B cell (primary cell): ENCODE measurements around the gene GRIN2D. TPM values are rescaled to one million over a fixed set of nuclear protein-coding genes. Genes with fewer than 3 reads are reported as not detected.

ENCODE experiments used
- ATAC-seq: fragments of 200-7000 bp; cut with Tn5 transposase; one replicate; pipeline ENCODE4 v1.10.0; 2021; ENCODE audit warnings: low read depth, mild to moderate bottlenecking, moderate number of reproducible peaks, moderate library complexity
- CTCF ChIA-PET: fragments of 350-600 bp; sonication (Branson Sonifier 250); formaldehyde crosslinking; loops from one replicate; lab custom pipeline; 2021; ENCODE audit warnings: antibody characterized with exemption, inconsistent platforms; lab: Charles Lee
- POLR2A ChIA-PET: fragments of 350-600 bp; sonication (Branson Sonifier 250); formaldehyde crosslinking; loops from one replicate; lab custom pipeline; 2021; ENCODE audit warnings: antibody characterized with exemption; lab: Charles Lee
- DNase-seq: peaks from one replicate; pipeline ENCODE4 v3.0.0; 2013
- H2AFZ ChIP-seq: 2 replicates; pipeline ENCODE4 v1.6.1; 2012; ENCODE audit warnings: mild to moderate bottlenecking, low read depth, low read length; ENCODE audit not compliant: insufficient read depth, poor library complexity, severe bottlenecking
- H3K27ac ChIP-seq, 2 donors: 1 replicate in 1 of 2; 2 replicates in 1 of 2; pipeline ENCODE4 v1.5.1; 2012 to 2013; ENCODE audit warnings: low read length in 2 of 2, mild to moderate bottlenecking in 2 of 2, moderate library complexity in 1 of 2
- H3K27me3 ChIP-seq, 4 experiments: fragments of 200-600 bp in 1 of 4; sonication (generic) in 1 of 4; replicated peaks in 1 of 4; 1 replicate in 2 of 4; 2 replicates in 2 of 4; pipeline versions ENCODE4 v1.6.1 to v1.7.0; 2013 to 2016; ENCODE audit warnings: low read length in 3 of 4, mild to moderate bottlenecking in 2 of 4, mixed read lengths in 1 of 4, moderate library complexity in 1 of 4; ENCODE audit not compliant: insufficient read depth in 4 of 4, control insufficient read depth in 3 of 4; ENCODE audit errors: control extremely low read depth in 1 of 4
- H3K36me3 ChIP-seq, 2 experiments: replicated peaks in 1 of 2; 1 replicate in 1 of 2; 2 replicates in 1 of 2; pipeline versions ENCODE4 v1.6.1 to v1.7.1; 2013; ENCODE audit warnings: low read length in 1 of 2; ENCODE audit not compliant: insufficient read depth in 2 of 2, control insufficient read depth in 1 of 2; ENCODE audit errors: control extremely low read depth in 1 of 2, extremely low read depth in 1 of 2
- H3K4me1 ChIP-seq, 2 donors: fragments of 200-600 bp in 1 of 2; sonication (generic) in 1 of 2; 1 replicate in 1 of 2; 2 replicates in 1 of 2; pipeline versions ENCODE4 v1.5.1 to v1.6.1; 2013 to 2017; ENCODE audit warnings: low read length in 2 of 2; ENCODE audit not compliant: control insufficient read depth in 2 of 2, insufficient read depth in 2 of 2
- H3K4me2 ChIP-seq: replicated peaks from 2 replicates; pipeline ENCODE3; 2012; ENCODE audit warnings: mild to moderate bottlenecking, low read depth, low read length; ENCODE audit not compliant: poor library complexity, severe bottlenecking
- H3K4me3 ChIP-seq, 5 experiments: fragments of 200-600 bp in 1 of 5; sonication (generic) in 1 of 5; 1 replicate in 3 of 5; 2 replicates in 2 of 5; pipeline versions ENCODE4 v1.5.1 to v1.7.0; 2011 to 2016; ENCODE audit warnings: low read length in 4 of 5, mild to moderate bottlenecking in 4 of 5, low read depth in 2 of 5, control low read depth in 1 of 5, moderate library complexity in 1 of 5; ENCODE audit not compliant: insufficient read depth in 1 of 5; ENCODE audit errors: control extremely low read depth in 1 of 5, extremely low read depth in 1 of 5
- H3K79me2 ChIP-seq: fragments of 200-600 bp; sonication (generic); one replicate; pipeline ENCODE4 v1.6.0; 2016; ENCODE audit warnings: low read length; ENCODE audit not compliant: control insufficient read depth, insufficient read depth
- H3K9ac ChIP-seq: fragments of 200-600 bp; sonication (generic); 2 replicates; pipeline ENCODE4 v1.6.1; 2017; ENCODE audit warnings: mild to moderate bottlenecking, low read length, moderate library complexity
- H3K9me3 ChIP-seq, 3 donors: one replicate each; pipeline versions ENCODE4 v1.6.1 to v1.7.1; 2013; ENCODE audit warnings: low read length in 2 of 3; ENCODE audit not compliant: control insufficient read depth in 2 of 3, insufficient read depth in 1 of 3; ENCODE audit errors: control extremely low read depth in 1 of 3
- H4K20me1 ChIP-seq: 2 replicates; pipeline ENCODE4 v1.6.0; 2012; ENCODE audit warnings: mild to moderate bottlenecking, low read length; ENCODE audit not compliant: insufficient read depth, control insufficient read depth, poor library complexity, severe bottlenecking
- H3K27ac Mint-ChIP-seq: one replicate; pipeline ENCODE4 v1.8.0; 2021; ENCODE audit warnings: mixed read lengths
- H3K27me3 Mint-ChIP-seq: one replicate; pipeline ENCODE4 v1.8.0; 2021; ENCODE audit warnings: mixed read lengths
- H3K4me1 Mint-ChIP-seq: one replicate; pipeline ENCODE4 v1.8.0; 2021; ENCODE audit warnings: mixed read lengths
- H3K4me3 Mint-ChIP-seq: one replicate; pipeline ENCODE4 v1.8.0; 2021; ENCODE audit warnings: mixed read lengths
- H3K9me3 Mint-ChIP-seq: one replicate; pipeline ENCODE4 v1.8.0; 2022; ENCODE audit warnings: mixed read lengths; ENCODE audit not compliant: insufficient read depth
- CTCF ChIP-seq: fragments of 200-600 bp; IDR thresholded peaks from one replicate; pipeline ENCODE4 v1.8.0; 2022; ENCODE audit warnings: antibody characterized with exemption, mild to moderate bottlenecking
- EZH2 ChIP-seq: IDR thresholded peaks from 2 replicates; pipeline ENCODE4 v1.6.1; 2012; ENCODE audit warnings: borderline replicate concordance, low read depth, mild to moderate bottlenecking, moderate library complexity, low read length; ENCODE audit not compliant: insufficient read depth, poor library complexity, severe bottlenecking
- WGBS: methylation state at CpG from one replicate; pipeline ENCODE4 v1.1.5; 2013; ENCODE audit warnings: missing lambda C conversion rate; ENCODE audit not compliant: insufficient coverage; 5-methylcytosine and 5-hydroxymethylcytosine counted together
- intact Hi-C: fragments of 100-400 bp; cut with micrococcal nuclease; formaldehyde crosslinking; loops from one replicate; pipeline ENCODE4 v1.10.0; 2022
- polyA plus RNA-seq: library from polyadenylated mRNA; depleted of rRNA; stranded (reverse); fragments of >200 nt; gene quantifications from 2 replicates; pipeline ENCODE4 v1.2.3, GENCODE V29; 2012
- total RNA-seq, 2 donors: library from RNA; stranded (reverse); fragments of 120-200 nt in 1 of 2; gene quantifications; 1 replicate in 1 of 2; 2 replicates in 1 of 2; pipeline versions ENCODE4 v1.2.3 to v1.2.4, GENCODE V29; 2013 to 2022

GRIN2D gene
- total and polyA plus RNA-seq, 2 donors (not counting 1 experiment from before 2014, with no cell fraction given), result not detected

GRCh38 chr19:48348737-48349136 is 44.7 kb upstream of the GRIN2D start:
- ATAC-seq (no peak), DNase-seq (no peak)
- TF ChIP-seq CTCF (no peak), EZH2 (no peak)
- Mint-ChIP-seq H3K4me3 (no peak overlapping the region), H3K9me3 (no peaks in the 10 kb centered on the region), H3K4me1 (peaks cover 3% of the 10 kb centered on the region), H3K27me3 (no peaks in the 10 kb centered on the region), H3K27ac (no peak overlapping the region)
- H3K27ac ChIP-seq, result no peak overlapping the region
- H3K4me2 ChIP-seq, result no peak overlapping the region
- peaks cover 4% of the 10 kb centered on the region for H3K79me2 ChIP-seq
- H4K20me1 ChIP-seq, result no peaks in the 10 kb centered on the region
- peaks cover 0 to 5% of the 10 kb centered on the region in 2 donors for H3K4me1 ChIP-seq
- ChIA-PET POLR2A (no interaction called here), CTCF (interaction anchor here (1.0 to 2.8 kb wide), 3 partner anchors 15 to 235 kb away, joined by 3 to 12 read pairs (median 7); no protein-coding TSS in a partner anchor)
- intact Hi-C loops, result no loop called here
- no peaks in the 10 kb centered on the region for H3K27me3 ChIP-seq
- H3K36me3 ChIP-seq, result peaks cover 0 to 3% of the 10 kb centered on the region in 2 experiments
- H2AFZ ChIP-seq, result no peak overlapping the region
- WGBS, result 90% methylated on average over 3 of the region's 7 CpGs
- no peak overlapping the region for H3K9ac ChIP-seq
- no peaks in the 10 kb centered on the region for H3K9me3 ChIP-seq
- H3K4me3 ChIP-seq, result no peak overlapping the region

- POLR2A ChIA-PET, result no interaction called here
These were observed 42.6 kb upstream of the GRIN2D start for GRCh38 chr19:48350856-48351255.

More at GRCh38 chr19:48350856-48351255, 42.6 kb upstream of the GRIN2D start:
- CTCF ChIA-PET, result interaction anchor here (0.6 to 2.8 kb wide), 16 partner anchors 10 to 1477 kb away, joined by 3 to 12 read pairs (median 3); partner anchors contain the start of gene KDELR1
- peaks cover 0 to 5% of the 10 kb centered on the region in 2 donors for H3K4me1 ChIP-seq
- WGBS, result 93% methylated on average over 5 of the region's 5 CpGs
- no peak for DNase-seq
- H3K27me3 Mint-ChIP-seq, result no peaks in the 10 kb centered on the region
- no peaks in the 10 kb centered on the region for H4K20me1 ChIP-seq
- intact Hi-C loops, result loop anchor here (1.0 kb wide), 1 partner anchor 31 kb away; no protein-coding TSS in a partner anchor
- H3K4me3 ChIP-seq, result no peak overlapping the region
- no peaks in the 10 kb centered on the region for H3K9me3 Mint-ChIP-seq
- H3K27me3 ChIP-seq, result no peaks in the 10 kb centered on the region
- no peak for TF ChIP-seq CTCF
- TF ChIP-seq EZH2, result no peak
- no peak overlapping the region for H3K9ac ChIP-seq
- no peak overlapping the region for H3K27ac ChIP-seq
- H3K79me2 ChIP-seq, result peaks cover 4% of the 10 kb centered on the region
- no peak overlapping the region for H2AFZ ChIP-seq
- no peak overlapping the region for H3K4me3 Mint-ChIP-seq
- H3K36me3 ChIP-seq, result no peaks in the 10 kb centered on the region
- no peak for ATAC-seq
- H3K27ac Mint-ChIP-seq, result peak overlapping the region; percentile 22
- H3K9me3 ChIP-seq, result no peaks in the 10 kb centered on the region
- H3K4me1 Mint-ChIP-seq, result peaks cover 3% of the 10 kb centered on the region
- H3K4me2 ChIP-seq, result no peak overlapping the region
